ENCODE data around the gene NDEL1.

GRCh38 chr17:8499171-8499570 is 63.5 kb downstream of the NDEL1 start:
- no peak for TF ChIP-seq YY1 (IDR thresholded peaks at IDR 0.05; ENCODE audit: insufficient read depth, insufficient read length)
- no peak for TF ChIP-seq SUZ12 (IDR thresholded peaks at IDR 0.05; ENCODE audit: extremely low read depth, insufficient read depth, insufficient read length)

All from NT2/D1 (cell line).